ENCODE measurements around the gene TRERF1.

DNA sequence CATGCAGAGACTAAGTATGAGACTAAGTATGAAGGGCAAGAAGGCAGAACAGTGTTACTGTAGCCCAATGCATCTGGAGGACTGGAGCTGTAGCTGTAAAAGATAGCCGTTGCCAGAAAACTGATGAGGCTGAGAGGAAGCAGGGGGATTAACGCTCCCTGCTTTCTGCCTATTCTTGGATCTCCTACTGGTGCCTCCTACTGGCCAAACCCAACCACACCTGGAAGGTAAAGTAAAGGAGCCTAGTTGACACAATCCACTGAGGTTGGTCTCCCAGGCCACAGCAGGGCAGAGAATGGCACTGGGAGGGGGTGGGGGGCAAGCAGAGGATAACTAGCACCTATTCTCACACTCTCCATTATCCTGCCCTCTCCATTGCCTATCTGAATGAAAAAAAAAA, 129.1 kb downstream of the TRERF1 start:
- TF ChIP-seq, protein P1, sequence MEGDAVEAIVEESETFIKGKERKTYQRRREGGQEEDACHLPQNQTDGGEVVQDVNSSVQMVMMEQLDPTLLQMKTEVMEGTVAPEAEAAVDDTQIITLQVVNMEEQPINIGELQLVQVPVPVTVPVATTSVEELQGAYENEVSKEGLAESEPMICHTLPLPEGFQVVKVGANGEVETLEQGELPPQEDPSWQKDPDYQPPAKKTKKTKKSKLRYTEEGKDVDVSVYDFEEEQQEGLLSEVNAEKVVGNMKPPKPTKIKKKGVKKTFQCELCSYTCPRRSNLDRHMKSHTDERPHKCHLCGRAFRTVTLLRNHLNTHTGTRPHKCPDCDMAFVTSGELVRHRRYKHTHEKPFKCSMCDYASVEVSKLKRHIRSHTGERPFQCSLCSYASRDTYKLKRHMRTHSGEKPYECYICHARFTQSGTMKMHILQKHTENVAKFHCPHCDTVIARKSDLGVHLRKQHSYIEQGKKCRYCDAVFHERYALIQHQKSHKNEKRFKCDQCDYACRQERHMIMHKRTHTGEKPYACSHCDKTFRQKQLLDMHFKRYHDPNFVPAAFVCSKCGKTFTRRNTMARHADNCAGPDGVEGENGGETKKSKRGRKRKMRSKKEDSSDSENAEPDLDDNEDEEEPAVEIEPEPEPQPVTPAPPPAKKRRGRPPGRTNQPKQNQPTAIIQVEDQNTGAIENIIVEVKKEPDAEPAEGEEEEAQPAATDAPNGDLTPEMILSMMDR (conservative IDR thresholded peaks at IDR 0.05; ENCODE audit: low read depth, low read length) = peak; percentile 41; the same call in 1 of the 2 replicates
- TF ChIP-seq EZH2 (IDR thresholded peaks at IDR 0.05; ENCODE audit: low read length, unreplicated experiment) = no peak
- no peak for TF ChIP-seq EZH2phosphoT487 (IDR thresholded peaks at IDR 0.05; ENCODE audit: borderline replicate concordance, low read length)
